Measurements from ENCODE around the gene MPI. TPM values are rescaled to one million over a fixed set of nuclear protein-coding genes. Genes with fewer than 3 reads are reported as not detected.
A peak's percentile ranks its signal among the peaks of the same experiment; 100 is the strongest.

The MPI gene
- total RNA-seq, 1 experiment from 2014 or later: 57.5 TPM

DNA sequence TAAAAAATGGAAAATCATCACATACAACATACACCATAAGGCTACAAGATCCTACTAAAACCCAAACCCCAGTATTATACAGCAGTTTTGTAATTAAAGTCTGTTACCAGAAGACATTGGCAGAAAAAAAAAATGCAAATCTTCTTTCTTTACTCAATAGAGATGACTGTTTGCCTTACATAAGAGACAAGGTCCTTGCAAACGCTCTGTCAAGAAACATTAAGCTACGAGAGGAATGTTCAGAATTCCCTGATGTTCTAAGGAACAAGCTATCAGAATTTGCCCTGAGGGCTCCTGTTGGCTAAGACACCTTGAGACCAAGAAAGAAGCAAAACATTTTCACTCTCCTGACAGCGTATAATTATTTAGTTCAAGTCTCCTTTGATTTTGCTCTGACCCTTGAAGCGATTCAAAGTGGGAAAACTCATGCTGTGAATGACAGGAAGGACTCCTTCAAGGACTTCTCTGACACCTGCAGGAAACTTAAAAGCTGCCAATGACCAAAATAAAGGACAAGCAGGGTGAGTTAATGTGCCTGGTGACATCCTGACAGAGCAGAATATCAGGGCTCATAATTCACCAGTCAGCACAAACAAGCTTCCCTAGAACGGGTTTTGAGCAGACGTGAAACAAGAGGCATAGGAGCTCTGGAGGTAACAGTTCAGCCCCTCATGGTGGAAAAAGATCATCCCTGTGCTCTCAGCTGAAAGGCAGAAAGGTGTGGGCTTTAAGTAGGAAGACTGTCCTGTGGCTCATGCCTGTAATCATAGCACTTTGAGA lies 19.2 kb upstream of the MPI start:
- peaks cover 12% of the 10 kb centered on the region for H3K23me2 ChIP-seq (ENCODE audit: insufficient read length, low read depth, low read length, poor library complexity, severe bottlenecking)
- H2AK5ac ChIP-seq (ENCODE audit: insufficient read length, low read length): no peak overlapping the region
- H4K20me1 ChIP-seq (ENCODE audit: control insufficient read depth, insufficient read depth, insufficient read length): peaks cover 3% of the 10 kb centered on the region
- no peak overlapping the region for H2BK12ac ChIP-seq (ENCODE audit: insufficient read length, low read depth, low read length)
- Mint-ChIP-seq H3K9me3 (peaks cover 4% of the 10 kb centered on the region in 2 experiments; a peak in 3 of 5 replicates), H3K4me1 (peaks cover 14 to 23% of the 10 kb centered on the region in 2 experiments), H3K27me3 (ENCODE audit: low read depth) (no peaks in the 10 kb centered on the region), H3K36me3 (ENCODE audit: insufficient read depth in 1 of 3, low read depth in 3 of 3) (peaks cover 8 to 28% (median 17%) of the 10 kb centered on the region in 3 experiments), H3K27ac (no peak overlapping the region; a peak in 1 of 7 replicates), H3K4me3 (peak overlapping the region; percentile 30 to 31; a peak in 4 of 5 replicates)
- H3K4me1 ChIP-seq (ENCODE audit: insufficient read depth, low read length): no peaks in the 10 kb centered on the region
- no peak overlapping the region for H3K9ac ChIP-seq (ENCODE audit: extremely low read depth, insufficient read length, low read length)
- H3K18ac ChIP-seq (ENCODE audit: insufficient read length, low read depth, low read length): no peak overlapping the region
- H2BK20ac ChIP-seq (ENCODE audit: low read depth, low read length, poor library complexity, severe bottlenecking): no peak overlapping the region
- TF ChIP-seq CTCF (conservative IDR thresholded peaks at IDR 0.05): no peak
- peaks cover 2% of the 10 kb centered on the region for H3K79me1 ChIP-seq (ENCODE audit: insufficient read depth, low read depth, low read length, poor library complexity, severe bottlenecking)
- no peak overlapping the region for H2BK5ac ChIP-seq (ENCODE audit: insufficient read length, low read length)
- no CpG with 5 or more reads among the region's 6 CpGs for WGBS (ENCODE audit: extremely low coverage, insufficient read length, low lambda C conversion rate)
- no peak overlapping the region for H3K27ac ChIP-seq (ENCODE audit: insufficient read length, low read depth, low read length)
- no peak overlapping the region for H3K4ac ChIP-seq (ENCODE audit: low read depth, low read length)
- no peak overlapping the region for H2AFZ ChIP-seq (ENCODE audit: low read length)
- no peaks in the 10 kb centered on the region for H3K27me3 ChIP-seq (ENCODE audit: insufficient read depth, low read length)
- DNase-seq: no peak
- H2BK15ac ChIP-seq (ENCODE audit: low read depth, low read length): no peak overlapping the region
- no peak overlapping the region for H3K4me2 ChIP-seq (ENCODE audit: insufficient read depth, insufficient read length, low read length)
- no peak overlapping the region for H4K91ac ChIP-seq (ENCODE audit: insufficient read length, low read depth, low read length)
- no peak overlapping the region for H4K8ac ChIP-seq (replicated peaks; ENCODE audit: insufficient read length, low read depth, low read length)
- H3K23ac ChIP-seq (ENCODE audit: insufficient read length, low read depth, low read length): no peak overlapping the region
- no peak overlapping the region for H3K56ac ChIP-seq (ENCODE audit: insufficient read length, low read depth, low read length)
- H4K5ac ChIP-seq (ENCODE audit: insufficient read length, low read depth, low read length): no peak overlapping the region
- H3K79me2 ChIP-seq (ENCODE audit: insufficient read depth, low read length): peaks cover 16% of the 10 kb centered on the region; the same call in 1 of the 2 replicates
- H2BK120ac ChIP-seq (ENCODE audit: low read depth, low read length, poor library complexity, severe bottlenecking): no peak overlapping the region
- no peak overlapping the region for H3K14ac ChIP-seq (ENCODE audit: insufficient read depth, low read length)
- H3K9me3 ChIP-seq (ENCODE audit: control insufficient read depth, low read depth, low read length): no peaks in the 10 kb centered on the region
- no peak overlapping the region for H3T11ph ChIP-seq (ENCODE audit: low read length)
